Dermis microvascular lymphatic vessel endothelial cell (primary cell): ENCODE data around the gene EXD3. TPM values are rescaled to one million over a fixed set of nuclear protein-coding genes. Genes with fewer than 3 reads are reported as not detected.
"Not testable (repeated sequence)": the region's sequence is repeated elsewhere in the genome, so short reads cannot be mapped to it uniquely, and the experiment has no call there.

Experiments
- DNase-seq, 2 donors: peaks; one replicate each; pipeline versions ENCODE4 v3.0.0 to v3.0.0-alpha.2; 2010; ENCODE audit warnings: low read depth in 2 of 2
- total RNA-seq: library from RNA; depleted of rRNA; stranded (reverse); fragments of >200 nt; gene quantifications from 2 replicates; pipeline ENCODE4 v1.2.1, GENCODE V29; 2014

EXD3 gene
- total RNA-seq = 12.2 and 20.1 TPM in 2 replicates

GRCh38 chr9:137422604-137423513 is at the start of gene EXD3, which contains the start of gene NOXA1:
TSS of gene EXD3 (minus strand) at chr9:137423162. CDS start at chr9:137395357, 27,805 bp downstream.
TSS of gene NOXA1 (plus strand) at chr9:137423393. CDS start at chr9:137423530, 137 bp downstream.
- peak; percentile 83 to 92 for DNase-seq

- DNase-seq = peak in 1 of 2 donors; percentile 37
These were observed 47.8 kb upstream of the EXD3 start for GRCh38 chr9:137470785-137471184.

- no peak for DNase-seq
These were observed 44.9 kb upstream of the EXD3 start for GRCh38 chr9:137467896-137468295.

DNA sequence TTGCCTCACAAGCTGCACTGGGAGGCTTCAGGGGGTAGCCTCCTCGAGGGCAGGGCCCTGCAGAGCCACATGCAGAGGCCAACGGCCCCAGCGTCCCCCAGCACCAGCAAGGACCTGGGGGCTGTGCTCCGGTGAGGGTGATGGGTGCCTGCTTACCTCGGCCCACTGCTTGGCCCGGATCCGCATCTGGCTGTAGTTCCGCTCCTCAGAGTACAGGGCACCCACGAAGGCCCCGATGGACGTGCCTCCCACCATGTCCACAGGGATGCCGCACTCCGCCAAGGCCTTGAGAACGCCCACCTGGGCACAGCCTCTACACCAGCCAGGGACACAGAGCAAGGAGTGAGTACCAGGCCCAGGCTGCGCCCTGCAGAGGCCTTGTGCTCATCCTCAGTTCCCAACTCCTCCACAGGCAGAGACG is 44.2 kb upstream of the EXD3 start:
- DNase-seq = no peak

DNA sequence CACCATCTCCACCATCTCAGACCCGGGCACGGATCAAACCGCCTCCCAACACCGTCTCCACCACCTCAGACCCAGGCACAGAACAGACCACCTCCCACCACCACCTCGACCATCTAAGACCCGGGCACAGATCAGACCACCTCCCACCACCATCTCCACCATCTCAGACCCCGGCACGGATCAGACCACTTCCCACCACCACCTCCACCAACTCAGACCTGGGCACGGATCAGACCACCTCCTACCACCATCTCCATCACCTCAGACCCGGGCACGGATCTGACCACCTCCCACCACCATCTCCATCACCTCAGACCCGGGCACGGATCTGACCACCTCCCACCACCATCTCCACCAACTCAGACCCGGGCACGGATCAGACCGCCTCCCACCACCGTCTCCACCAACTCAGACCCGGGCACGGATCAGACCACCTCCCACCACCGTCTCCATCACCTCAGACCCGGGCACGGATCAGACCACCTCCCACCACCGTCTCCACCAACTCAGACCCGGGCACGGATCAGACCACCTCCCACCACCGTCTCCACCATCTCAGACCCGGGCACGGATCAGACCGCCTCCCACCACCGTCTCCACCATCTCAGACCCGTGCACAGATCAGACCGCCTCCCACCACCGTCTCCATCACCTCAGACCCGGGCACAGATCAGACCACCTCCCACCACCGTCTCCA is 43.6 kb upstream of the EXD3 start:
- DNase-seq = not testable (repeated sequence)

DNA sequence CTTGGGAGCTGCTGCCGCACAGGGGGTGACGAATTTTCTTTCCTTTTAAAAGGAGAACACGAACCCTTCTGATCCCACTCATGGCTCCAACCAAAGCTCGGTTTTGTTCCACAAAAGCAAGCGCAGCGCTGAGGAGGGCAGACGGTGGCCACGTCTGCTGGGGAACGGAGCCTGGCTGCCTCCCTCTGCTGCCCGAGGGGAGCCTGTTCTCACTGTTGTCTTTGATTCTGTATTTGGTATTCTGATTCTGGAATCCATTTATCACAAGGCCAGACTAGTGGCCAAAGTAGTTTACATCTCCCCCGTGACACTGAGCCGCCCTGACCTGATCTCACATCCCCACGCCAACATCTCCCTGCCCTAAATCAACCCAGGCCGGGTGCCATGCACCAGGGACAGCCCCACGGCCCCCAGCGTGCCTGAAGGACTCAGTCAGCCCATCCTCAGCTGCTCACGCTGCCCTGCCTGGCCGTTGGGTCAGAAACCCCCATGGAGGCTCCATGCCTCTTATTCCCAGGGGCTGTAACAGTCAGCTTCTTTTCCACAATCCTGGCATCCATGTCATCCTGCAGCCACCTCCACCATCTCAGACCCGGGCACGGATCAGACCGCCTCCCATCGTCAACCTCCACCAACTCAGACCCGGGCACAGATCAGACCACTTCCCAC is 42.9 kb upstream of the EXD3 start:
- no peak for DNase-seq

DNA sequence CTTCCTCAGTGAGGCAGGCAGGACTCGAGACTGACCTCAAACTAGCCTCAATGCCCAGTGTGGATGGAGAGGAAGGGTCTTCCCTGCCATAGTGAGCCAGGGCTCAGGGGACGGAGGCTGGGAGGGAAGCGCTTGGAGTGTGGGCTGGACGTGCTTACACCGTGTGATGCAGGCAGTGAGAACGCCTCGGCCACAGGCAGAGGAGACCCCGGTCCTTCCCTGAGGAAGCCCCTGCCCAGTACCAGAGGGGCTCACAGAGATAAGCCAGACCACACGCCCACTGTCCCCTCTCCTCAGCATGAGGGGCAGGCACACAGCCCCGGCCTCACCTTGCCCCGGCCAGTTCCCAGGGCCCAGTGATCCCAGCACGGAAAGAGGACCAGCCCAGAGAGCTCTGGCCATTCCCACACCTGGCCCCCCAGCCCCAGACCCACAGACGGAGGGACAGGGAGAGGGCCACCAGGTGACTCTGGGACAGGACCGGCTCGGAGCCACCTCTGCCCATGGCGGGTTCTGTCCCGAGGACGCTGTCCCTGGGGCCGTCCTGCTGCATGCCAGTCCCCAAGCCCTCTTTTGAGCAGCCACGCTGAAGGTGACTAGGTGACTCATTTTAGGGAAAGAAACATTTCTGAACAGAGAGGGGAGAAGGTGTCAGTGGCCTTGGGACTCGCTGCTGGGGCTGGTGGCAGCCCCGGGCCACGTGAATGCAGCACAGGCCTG is 42.2 kb upstream of the EXD3 start:
- no peak for DNase-seq

GRCh38 chr9:137464291-137464999 is 41.5 kb upstream of the EXD3 start:
- no peak for DNase-seq

DNA sequence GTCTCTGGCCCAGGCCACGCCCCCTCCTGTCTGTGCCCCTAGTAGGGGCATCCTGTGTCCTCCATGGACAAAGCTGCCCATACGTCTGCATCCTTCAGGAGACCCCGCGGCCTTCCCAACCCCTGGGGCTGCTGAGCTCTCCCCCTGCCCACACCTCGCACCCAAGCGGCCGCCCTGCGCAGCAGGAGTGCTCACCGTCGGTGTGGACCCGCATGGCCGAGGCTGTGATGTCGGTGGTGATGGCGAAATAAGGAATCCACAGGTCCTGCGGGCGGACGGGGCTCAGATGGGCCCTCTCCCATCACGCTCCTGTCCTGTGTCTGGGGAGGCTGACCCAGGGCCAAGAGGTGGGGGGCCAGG is 40.9 kb upstream of the EXD3 start:
- DNase-seq = no peak

DNA sequence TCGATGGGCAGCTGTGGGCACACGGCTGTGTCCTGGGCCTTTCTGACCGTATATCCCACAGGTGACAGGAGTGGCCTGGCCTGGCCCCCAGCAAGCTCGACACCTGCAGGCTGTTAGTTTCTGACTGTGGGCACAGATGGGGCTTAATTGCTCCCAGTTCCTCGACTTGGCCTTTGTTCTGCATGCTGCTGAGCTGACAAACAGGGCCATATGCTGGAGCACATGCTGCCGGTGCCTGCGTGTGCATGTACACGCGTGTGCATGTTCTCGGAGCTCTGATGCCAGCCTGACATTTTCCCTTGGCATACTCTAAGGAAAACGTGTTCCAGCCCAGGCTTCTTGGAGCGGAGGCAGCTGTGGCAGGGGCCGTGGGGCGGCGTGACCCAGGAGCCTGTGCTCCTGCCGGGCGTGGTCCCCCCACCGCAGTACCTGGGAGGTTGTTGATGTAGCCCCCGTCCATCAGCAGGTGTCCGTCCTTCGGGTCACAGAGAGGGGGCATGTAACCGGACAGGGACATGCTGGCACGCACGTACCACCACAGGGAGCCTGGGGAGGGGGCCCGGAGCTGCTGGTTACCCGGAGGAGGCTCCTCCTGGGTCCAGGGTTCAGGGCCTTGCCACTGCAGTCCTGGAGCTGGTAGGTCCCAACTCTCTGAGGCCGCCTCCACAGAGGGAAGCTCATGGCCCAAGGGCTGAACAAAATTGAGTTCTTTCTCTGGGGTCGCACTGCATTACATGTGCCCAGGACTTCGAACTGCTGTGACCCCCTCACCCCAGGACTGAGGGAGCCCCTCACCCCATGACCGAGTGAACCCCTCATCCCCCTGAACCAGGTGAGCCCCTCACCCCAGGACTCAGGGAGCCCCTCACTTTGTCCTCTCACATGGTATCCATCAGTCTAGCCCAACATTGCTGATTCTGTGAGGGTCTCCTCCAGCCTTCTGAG is 40.3 kb upstream of the EXD3 start:
- no peak for DNase-seq

DNA sequence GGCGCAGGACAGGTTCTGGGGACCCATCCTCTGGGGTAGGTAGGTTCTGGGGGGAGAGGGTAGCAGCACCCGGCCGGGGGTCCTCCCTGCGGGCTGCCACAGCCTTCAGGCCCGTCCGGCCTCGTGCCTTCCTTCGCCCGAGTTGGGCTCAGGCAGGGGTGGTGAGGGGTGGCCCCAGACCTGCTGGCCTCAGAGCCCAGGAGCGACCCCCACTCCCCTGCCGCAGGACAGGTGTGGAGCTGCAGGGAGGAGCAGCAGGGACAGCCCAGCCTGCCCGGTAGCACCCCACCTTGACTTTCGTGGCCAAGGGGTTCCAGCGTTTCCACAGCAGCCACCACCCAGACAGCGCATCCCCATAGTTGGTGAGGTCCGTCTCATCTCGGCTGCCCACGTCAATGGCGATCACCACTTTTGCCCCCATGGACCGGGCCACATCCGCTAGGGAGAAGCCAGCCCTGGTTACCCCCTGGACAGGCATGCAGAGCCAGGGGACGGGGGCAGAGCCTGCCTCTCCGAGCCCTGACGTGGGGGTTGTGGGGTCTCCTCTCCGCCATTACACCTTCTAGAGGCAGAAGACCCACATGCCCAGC is 39.5 kb upstream of the EXD3 start:
- no peak for DNase-seq

GRCh38 chr9:137461663-137462395 is 38.9 kb upstream of the EXD3 start:
- peak in 1 of 2 donors; percentile 35 for DNase-seq

GRCh38 chr9:137461316-137461662 is 38.3 kb upstream of the EXD3 start:
- no peak for DNase-seq

DNA sequence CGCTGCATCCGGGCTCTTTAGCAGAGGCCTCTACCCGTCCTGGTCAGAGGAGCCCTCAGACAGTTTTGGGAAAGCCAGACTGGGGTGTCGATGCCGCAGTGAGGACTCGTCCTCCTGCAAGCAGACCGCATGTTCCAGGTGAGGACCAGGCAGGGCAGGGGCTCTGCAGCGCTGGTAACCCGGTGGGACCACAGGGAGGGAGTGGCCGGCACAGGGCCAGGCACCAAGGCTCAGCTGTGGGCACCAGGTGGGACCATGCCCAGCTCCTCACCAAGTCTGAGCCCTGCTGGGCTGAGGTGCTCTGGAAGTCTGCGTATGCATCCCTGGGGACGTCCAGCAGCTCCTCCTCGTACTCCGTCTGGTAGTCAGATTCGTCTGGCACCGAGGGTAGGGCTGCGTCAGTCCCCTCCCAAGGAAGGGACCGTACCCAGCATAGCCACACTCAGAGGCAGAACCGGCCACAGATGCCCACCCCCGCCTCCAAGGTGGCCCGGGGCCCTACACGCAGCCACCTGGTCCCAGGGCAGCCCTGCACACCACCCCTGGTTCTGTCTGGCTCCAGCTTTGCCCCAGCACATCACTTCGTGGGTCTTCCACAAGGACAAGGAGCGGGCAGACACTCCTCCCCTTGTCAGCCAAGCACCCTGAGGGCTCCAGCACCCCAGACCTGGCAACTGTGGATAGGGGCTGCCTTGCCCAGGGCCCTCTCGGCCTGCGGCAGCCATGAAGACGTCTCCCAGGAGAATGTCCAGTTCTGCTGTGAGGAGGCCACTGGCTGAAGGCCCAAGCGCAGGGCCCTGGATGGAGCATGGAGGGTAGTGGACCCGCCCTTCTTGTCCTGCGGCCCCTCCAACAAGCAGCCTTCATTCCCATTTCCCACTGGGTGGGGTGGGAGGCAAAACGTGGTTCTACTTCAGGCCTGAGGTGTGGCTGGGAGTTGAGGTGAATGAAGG is 37.7 kb upstream of the EXD3 start:
- DNase-seq = no peak

DNA sequence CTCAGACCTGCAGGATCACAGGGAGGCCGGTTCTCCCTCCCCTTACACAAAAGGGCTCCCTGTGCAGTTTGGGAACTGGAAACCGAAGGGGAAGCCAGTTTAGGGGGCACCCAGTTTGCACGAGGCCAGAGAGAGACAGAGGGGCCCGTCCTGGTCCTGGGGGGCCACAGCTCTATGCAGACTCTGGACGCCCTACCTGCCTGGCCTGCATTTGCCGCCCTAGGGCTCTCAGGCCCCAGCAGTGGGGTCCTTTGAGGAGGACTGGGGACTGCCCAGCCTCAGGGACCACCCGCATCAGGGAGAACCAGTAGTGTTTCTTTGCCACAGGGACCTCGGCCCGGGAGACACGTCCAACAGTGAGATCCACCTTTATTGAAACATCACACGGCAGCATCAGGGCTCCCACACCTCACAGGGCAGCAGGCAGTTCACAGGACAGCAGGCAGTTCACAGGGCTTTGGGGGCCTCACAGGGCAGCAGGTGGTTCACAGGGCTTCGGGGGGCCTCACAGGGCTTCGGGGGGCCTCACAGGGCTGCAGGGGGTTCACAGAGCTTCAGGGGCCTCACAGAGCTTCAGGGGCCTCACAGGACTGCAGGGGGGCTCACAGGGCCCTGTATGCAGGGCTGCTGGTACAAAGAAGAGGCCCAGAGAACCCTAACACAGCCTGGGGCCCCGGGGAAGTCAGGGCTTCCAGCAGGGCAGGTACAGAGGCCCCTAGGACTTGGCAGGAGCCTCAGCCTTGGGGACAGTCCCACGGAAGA is 36.8 kb upstream of the EXD3 start:
- no peak for DNase-seq

- DNase-seq = peak; percentile 70 to 90
These were observed 36.2 kb upstream of the EXD3 start, which contains the start of gene NSMF for GRCh38 chr9:137459152-137459600. TSS of gene NSMF (minus strand) at chr9:137459334. CDS start at chr9:137459102, 232 bp downstream.
